ENCODE results near the gene DNMT3B.
A peak's percentile ranks its signal among the peaks of the same experiment; 100 is the strongest.

Gene DNMT3B

DNA sequence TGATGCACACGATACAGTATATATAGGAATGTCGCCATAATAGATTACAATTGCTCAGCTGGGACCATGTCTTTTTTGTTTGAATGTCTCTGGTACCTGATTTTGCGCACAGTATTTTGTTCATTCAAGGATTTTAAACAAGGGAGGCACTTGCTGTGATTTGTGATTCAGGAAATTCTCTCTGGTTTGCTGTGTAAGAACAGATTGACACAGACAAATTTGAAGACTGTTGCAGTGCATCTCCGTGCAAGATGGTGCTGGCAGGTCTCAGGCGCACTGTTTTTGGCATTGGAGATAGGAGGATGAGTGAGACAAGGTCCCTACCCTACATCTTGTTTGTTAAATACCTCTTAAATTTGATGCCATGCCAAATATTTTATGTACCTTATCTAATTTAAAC, 60.0 kb downstream of the DNMT3B start:
- no peak for DNase-seq (ENCODE audit: low read depth in 1 of 2, low spot score in 1 of 2)
- no peak overlapping the region for H3K27ac ChIP-seq (replicated peaks)
- no peak overlapping the region for H3K4me3 ChIP-seq (replicated peaks; ENCODE audit: insufficient read depth, low read length)
- H3K27me3 ChIP-seq (ENCODE audit: insufficient read depth, poor library complexity, severe bottlenecking) = no peaks in the 10 kb centered on the region
- TF ChIP-seq POLR2AphosphoS5 (IDR thresholded peaks at IDR 0.05; ENCODE audit: low read depth) (no peak), SPI1 (IDR thresholded peaks at IDR 0.05; ENCODE audit: borderline replicate concordance, low read depth) (no peak), GABPA (IDR thresholded peaks at IDR 0.05; ENCODE audit: low read depth) (no peak)
- TF ChIP-seq, protein P1, sequence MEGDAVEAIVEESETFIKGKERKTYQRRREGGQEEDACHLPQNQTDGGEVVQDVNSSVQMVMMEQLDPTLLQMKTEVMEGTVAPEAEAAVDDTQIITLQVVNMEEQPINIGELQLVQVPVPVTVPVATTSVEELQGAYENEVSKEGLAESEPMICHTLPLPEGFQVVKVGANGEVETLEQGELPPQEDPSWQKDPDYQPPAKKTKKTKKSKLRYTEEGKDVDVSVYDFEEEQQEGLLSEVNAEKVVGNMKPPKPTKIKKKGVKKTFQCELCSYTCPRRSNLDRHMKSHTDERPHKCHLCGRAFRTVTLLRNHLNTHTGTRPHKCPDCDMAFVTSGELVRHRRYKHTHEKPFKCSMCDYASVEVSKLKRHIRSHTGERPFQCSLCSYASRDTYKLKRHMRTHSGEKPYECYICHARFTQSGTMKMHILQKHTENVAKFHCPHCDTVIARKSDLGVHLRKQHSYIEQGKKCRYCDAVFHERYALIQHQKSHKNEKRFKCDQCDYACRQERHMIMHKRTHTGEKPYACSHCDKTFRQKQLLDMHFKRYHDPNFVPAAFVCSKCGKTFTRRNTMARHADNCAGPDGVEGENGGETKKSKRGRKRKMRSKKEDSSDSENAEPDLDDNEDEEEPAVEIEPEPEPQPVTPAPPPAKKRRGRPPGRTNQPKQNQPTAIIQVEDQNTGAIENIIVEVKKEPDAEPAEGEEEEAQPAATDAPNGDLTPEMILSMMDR (IDR thresholded peaks at IDR 0.05; ENCODE audit: insufficient read depth, low read length) = no peak

DNA sequence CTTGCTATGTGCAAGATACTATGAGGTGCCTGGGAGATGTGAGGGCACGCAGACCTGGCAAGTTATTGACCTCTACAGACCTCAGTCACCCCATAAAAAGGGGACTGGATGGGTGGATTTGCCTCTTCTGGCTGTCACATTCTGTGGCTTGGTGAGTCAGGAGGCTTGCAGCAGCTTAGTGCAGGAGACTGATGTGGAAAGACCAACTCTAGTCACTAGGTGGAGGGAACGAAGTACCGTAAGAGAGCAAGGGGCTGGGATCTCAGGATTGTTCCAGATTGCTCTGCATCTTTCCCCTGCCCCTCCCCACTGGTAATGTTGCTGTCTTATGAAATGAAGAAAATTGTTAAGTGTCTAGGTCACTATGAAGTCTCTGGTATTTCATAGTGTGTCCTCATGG, 60.9 kb downstream of the DNMT3B start:
- H3K27ac ChIP-seq (replicated peaks) = no peak overlapping the region
- no peak overlapping the region for H3K4me3 ChIP-seq (replicated peaks; ENCODE audit: insufficient read depth, low read length)
- H3K27me3 ChIP-seq (ENCODE audit: insufficient read depth, poor library complexity, severe bottlenecking) = no peaks in the 10 kb centered on the region
- TF ChIP-seq, protein P2, sequence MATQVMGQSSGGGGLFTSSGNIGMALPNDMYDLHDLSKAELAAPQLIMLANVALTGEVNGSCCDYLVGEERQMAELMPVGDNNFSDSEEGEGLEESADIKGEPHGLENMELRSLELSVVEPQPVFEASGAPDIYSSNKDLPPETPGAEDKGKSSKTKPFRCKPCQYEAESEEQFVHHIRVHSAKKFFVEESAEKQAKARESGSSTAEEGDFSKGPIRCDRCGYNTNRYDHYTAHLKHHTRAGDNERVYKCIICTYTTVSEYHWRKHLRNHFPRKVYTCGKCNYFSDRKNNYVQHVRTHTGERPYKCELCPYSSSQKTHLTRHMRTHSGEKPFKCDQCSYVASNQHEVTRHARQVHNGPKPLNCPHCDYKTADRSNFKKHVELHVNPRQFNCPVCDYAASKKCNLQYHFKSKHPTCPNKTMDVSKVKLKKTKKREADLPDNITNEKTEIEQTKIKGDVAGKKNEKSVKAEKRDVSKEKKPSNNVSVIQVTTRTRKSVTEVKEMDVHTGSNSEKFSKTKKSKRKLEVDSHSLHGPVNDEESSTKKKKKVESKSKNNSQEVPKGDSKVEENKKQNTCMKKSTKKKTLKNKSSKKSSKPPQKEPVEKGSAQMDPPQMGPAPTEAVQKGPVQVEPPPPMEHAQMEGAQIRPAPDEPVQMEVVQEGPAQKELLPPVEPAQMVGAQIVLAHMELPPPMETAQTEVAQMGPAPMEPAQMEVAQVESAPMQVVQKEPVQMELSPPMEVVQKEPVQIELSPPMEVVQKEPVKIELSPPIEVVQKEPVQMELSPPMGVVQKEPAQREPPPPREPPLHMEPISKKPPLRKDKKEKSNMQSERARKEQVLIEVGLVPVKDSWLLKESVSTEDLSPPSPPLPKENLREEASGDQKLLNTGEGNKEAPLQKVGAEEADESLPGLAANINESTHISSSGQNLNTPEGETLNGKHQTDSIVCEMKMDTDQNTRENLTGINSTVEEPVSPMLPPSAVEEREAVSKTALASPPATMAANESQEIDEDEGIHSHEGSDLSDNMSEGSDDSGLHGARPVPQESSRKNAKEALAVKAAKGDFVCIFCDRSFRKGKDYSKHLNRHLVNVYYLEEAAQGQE (IDR thresholded peaks at IDR 0.05; ENCODE audit: insufficient replicate concordance, low read depth) = no peak
- TF ChIP-seq POLR2AphosphoS5 (IDR thresholded peaks at IDR 0.05; ENCODE audit: low read depth) (no peak), SPI1 (IDR thresholded peaks at IDR 0.05; ENCODE audit: borderline replicate concordance, low read depth) (no peak), GABPA (IDR thresholded peaks at IDR 0.05; ENCODE audit: low read depth) (no peak)
- TF ChIP-seq, protein P1 (IDR thresholded peaks at IDR 0.05; ENCODE audit: insufficient read depth, low read length) = no peak
- peak; percentile 59 to 78 for DNase-seq (ENCODE audit: low read depth in 1 of 2, low spot score in 1 of 2)

DNA sequence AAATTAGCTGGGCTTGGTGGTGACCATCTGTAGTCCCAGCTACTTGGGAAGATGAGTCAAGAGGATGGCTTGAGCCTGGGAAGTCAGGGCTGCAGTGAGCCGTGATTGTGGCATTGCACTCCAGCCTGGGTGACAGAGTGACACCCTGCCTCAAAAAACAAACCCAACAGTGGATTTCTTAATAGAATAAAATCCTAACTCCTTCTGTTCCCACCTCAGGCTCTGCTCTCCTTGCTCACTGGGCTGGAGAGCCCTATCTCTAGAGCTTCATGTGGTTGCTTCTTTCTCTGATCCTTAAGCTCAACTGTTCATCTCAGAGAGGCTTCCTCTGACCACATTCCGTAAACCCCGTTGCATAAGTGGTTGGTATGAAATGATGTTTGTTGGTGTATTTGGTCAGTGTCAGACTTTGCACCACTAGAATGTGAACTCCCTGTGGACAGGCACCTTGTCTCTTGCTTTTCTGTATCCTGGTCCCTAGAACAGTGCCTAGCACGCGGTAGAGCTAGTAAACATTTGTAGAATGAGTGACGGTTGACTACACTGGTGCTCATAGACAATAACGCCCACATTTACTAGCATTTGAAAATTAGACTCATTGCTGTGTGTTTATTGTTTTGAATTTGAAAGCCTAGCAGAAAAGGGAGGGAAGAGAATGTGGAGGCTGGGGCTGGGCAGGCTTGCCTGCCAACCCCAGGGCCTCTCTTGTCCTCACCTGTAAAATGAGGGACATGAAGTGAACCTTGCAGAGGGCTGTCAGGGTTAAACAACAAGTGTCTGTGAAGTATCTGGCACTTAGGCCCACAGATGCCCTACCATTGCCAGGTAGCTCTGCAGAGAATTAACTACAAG, 61.8 kb downstream of the DNMT3B start:
- Histone ChIP-seq H3K4me3 (replicated peaks; ENCODE audit: insufficient read depth, low read length) (no peak overlapping the region), H3K27me3 (ENCODE audit: insufficient read depth, poor library complexity, severe bottlenecking) (no peaks in the 10 kb centered on the region), H3K27ac (replicated peaks) (peak overlapping the region; percentile 45)
- DNase-seq (ENCODE audit: low read depth in 1 of 2, low spot score in 1 of 2) = peak; percentile 39 to 75
- TF ChIP-seq SPI1 (IDR thresholded peaks at IDR 0.05; ENCODE audit: borderline replicate concordance, low read depth) (no peak), POLR2AphosphoS5 (IDR thresholded peaks at IDR 0.05; ENCODE audit: low read depth) (no peak), GABPA (IDR thresholded peaks at IDR 0.05; ENCODE audit: low read depth) (no peak)
- TF ChIP-seq, protein P1 (IDR thresholded peaks at IDR 0.05; ENCODE audit: insufficient read depth, low read length) = no peak
- TF ChIP-seq, protein P2 (IDR thresholded peaks at IDR 0.05; ENCODE audit: insufficient replicate concordance, low read depth) = no peak
